OCI-LY7 (cell line): ENCODE measurements around the gene ADAMTS20. TPM values are rescaled to one million over a fixed set of nuclear protein-coding genes. Genes with fewer than 3 reads are reported as not detected.

Experiments
- BruUV-seq: library from RNA; stranded (reverse); fragments of 400-500 nt; replicated peaks from 2 replicates; lab custom pipeline; 2021; lab: Mats Ljungman, UMichigan
- CTCF ChIA-PET: fragments of 300-600 bp; sonication (Branson Sonifier 250); formaldehyde crosslinking; loops from one replicate; lab custom pipeline; 2022; ENCODE audit warnings: antibody characterized with exemption; ENCODE audit not compliant: unreplicated experiment; lab: Charles Lee
- POLR2A ChIA-PET: fragments of 300-600 bp; sonication (Branson Sonifier 250); formaldehyde crosslinking; loops from one replicate; lab custom pipeline; 2022; ENCODE audit warnings: antibody characterized with exemption; lab: Charles Lee
- DNase-seq: peaks from one replicate; pipeline ENCODE4 v3.0.0-alpha.2; 2015; ENCODE audit warnings: low spot score
- H2AFZ ChIP-seq: fragments of 200-600 bp; sonication (generic), shearing (Covaris generic); 2 replicates; pipeline ENCODE4 v1.6.1; 2014; ENCODE audit warnings: mild to moderate bottlenecking, antibody characterized with exemption, low read length, moderate library complexity
- H3K27ac ChIP-seq: fragments of 200-600 bp; sonication (generic); 2 replicates; pipeline ENCODE4 v1.5.1; 2014; ENCODE audit warnings: mixed run types, low read depth, mild to moderate bottlenecking, moderate library complexity, low read length, inconsistent platforms; ENCODE audit not compliant: poor library complexity, severe bottlenecking
- H3K36me3 ChIP-seq: fragments of 200-600 bp; sonication (generic); 2 replicates; pipeline ENCODE4 v1.6.1; 2014; ENCODE audit warnings: mild to moderate bottlenecking, antibody characterized with exemption, low read length, moderate library complexity, mixed read lengths; ENCODE audit not compliant: insufficient read depth
- H3K4me1 ChIP-seq: fragments of 200-600 bp; sonication (generic); 2 replicates; pipeline ENCODE4 v1.5.1; 2014; ENCODE audit warnings: mild to moderate bottlenecking, low read length; ENCODE audit not compliant: insufficient read depth, poor library complexity, severe bottlenecking
- H3K4me2 ChIP-seq: fragments of 200-600 bp; sonication (generic); 2 replicates; pipeline ENCODE4 v1.6.1; 2014; ENCODE audit warnings: mild to moderate bottlenecking, low read length
- H3K4me3 ChIP-seq: fragments of 200-600 bp; sonication (generic); 2 replicates; pipeline ENCODE4 v1.5.1; 2014; ENCODE audit warnings: mild to moderate bottlenecking, low read depth, low read length; ENCODE audit not compliant: poor library complexity, severe bottlenecking
- H3K79me2 ChIP-seq: fragments of 200-600 bp; sonication (generic); 2 replicates; pipeline ENCODE4 v1.6.1; 2016; ENCODE audit warnings: low read depth, mild to moderate bottlenecking, low read length, moderate library complexity, mixed read lengths; ENCODE audit not compliant: insufficient read depth
- H3K9me2 ChIP-seq: fragments of 200-600 bp; sonication (generic); 2 replicates; pipeline ENCODE4 v1.6.1; 2016; ENCODE audit warnings: mild to moderate bottlenecking, low read length, mixed read lengths; ENCODE audit not compliant: insufficient read depth
- H3K9me3 ChIP-seq: fragments of 200-600 bp; sonication (generic); 2 replicates; pipeline ENCODE4 v1.6.1; 2014; ENCODE audit warnings: mild to moderate bottlenecking, mixed run types, low read length, mixed read lengths
- H4K20me1 ChIP-seq: fragments of 200-600 bp; sonication (generic); 2 replicates; pipeline ENCODE4 v1.6.1; 2014; ENCODE audit warnings: mild to moderate bottlenecking, antibody characterized with exemption, low read length, moderate library complexity, mixed read lengths; ENCODE audit not compliant: insufficient read depth
- CTCF ChIP-seq: fragments of 200-600 bp; sonication (generic); conservative IDR thresholded peaks from 2 replicates; pipeline ENCODE4 v1.5.1; 2014; ENCODE audit warnings: mild to moderate bottlenecking, antibody characterized with exemption, low read length, moderate library complexity, mixed read lengths
- EZH2phosphoT487 ChIP-seq: fragments of 200-600 bp; sonication (generic); IDR thresholded peaks from 2 replicates; pipeline ENCODE4 v1.6.1; 2018; ENCODE audit warnings: low read depth, borderline replicate concordance, mild to moderate bottlenecking, mixed run types, antibody characterized with exemption, low read length, moderate library complexity, mixed read lengths
- intact Hi-C: fragments of 100-400 bp; cut with micrococcal nuclease; formaldehyde crosslinking; loops from one replicate; pipeline ENCODE4 v1.10.0; 2022; ENCODE audit not compliant: unreplicated experiment
- total RNA-seq, 2 experiments: library from RNA; depleted of rRNA in 1 of 2; stranded (reverse); fragments of >200 nt in 1 of 2; shearing (Covaris generic) in 1 of 2; gene quantifications; 2 replicates each; pipeline ENCODE4 v1.2.3, GENCODE V29; 2014 to 2022

Gene ADAMTS20
- total RNA-seq, 2 experiments from 2014 or later: not detected

- no peaks in the 10 kb centered on the region for H3K9me3 ChIP-seq
- no peak overlapping the region for H2AFZ ChIP-seq
- DNase-seq: no peak
- TF ChIP-seq EZH2phosphoT487 (no peak), CTCF (no peak)
- intact Hi-C loops: no loop called here
- no peaks in the 10 kb centered on the region for H3K36me3 ChIP-seq
- no peak overlapping the region for H3K4me3 ChIP-seq
- H3K79me2 ChIP-seq: no peaks in the 10 kb centered on the region
- no peaks in the 10 kb centered on the region for H4K20me1 ChIP-seq
- H3K9me2 ChIP-seq: no peaks in the 10 kb centered on the region
- no peak overlapping the region for H3K4me2 ChIP-seq
- H3K4me1 ChIP-seq: no peaks in the 10 kb centered on the region
- CTCF ChIA-PET: no interaction called here
- no peak overlapping the region for H3K27ac ChIP-seq
- POLR2A ChIA-PET: no interaction called here
- no TSS peak for BruUV-seq
Observed at GRCh38 chr12:43317156-43317555, 234.8 kb downstream of the ADAMTS20 start.

- Histone ChIP-seq H3K4me1 (no peaks in the 10 kb centered on the region), H3K4me3 (no peak overlapping the region), H3K79me2 (no peaks in the 10 kb centered on the region), H3K9me3 (no peaks in the 10 kb centered on the region), H2AFZ (no peak overlapping the region), H3K9me2 (no peaks in the 10 kb centered on the region), H4K20me1 (no peaks in the 10 kb centered on the region), H3K36me3 (no peaks in the 10 kb centered on the region), H3K27ac (no peak overlapping the region), H3K4me2 (no peak overlapping the region)
- BruUV-seq: no TSS peak
- ChIA-PET POLR2A (interaction anchor here (0.7 kb wide), 1 partner anchor 124 kb away, joined by 4 read pairs; no protein-coding TSS in a partner anchor), CTCF (no interaction called here)
- intact Hi-C loops: no loop called here
- TF ChIP-seq EZH2phosphoT487 (no peak), CTCF (no peak)
- DNase-seq: no peak
Observed at GRCh38 chr12:43316520-43316919, 235.5 kb downstream of the ADAMTS20 start.

- no peaks in the 10 kb centered on the region for H3K36me3 ChIP-seq
- no peaks in the 10 kb centered on the region for H3K4me1 ChIP-seq
- no peak for DNase-seq
- CTCF ChIA-PET: no interaction called here
- H3K27ac ChIP-seq: no peak overlapping the region
- no peak for TF ChIP-seq CTCF
- no peak for TF ChIP-seq EZH2phosphoT487
- no peak overlapping the region for H3K4me3 ChIP-seq
- no peak overlapping the region for H3K4me2 ChIP-seq
- BruUV-seq: no TSS peak
- intact Hi-C loops: no loop called here
- POLR2A ChIA-PET: interaction anchor here (0.6 to 0.7 kb wide), 2 partner anchors 11 to 124 kb away, joined by 3 to 4 read pairs; no protein-coding TSS in a partner anchor
- H4K20me1 ChIP-seq: no peaks in the 10 kb centered on the region
- no peaks in the 10 kb centered on the region for H3K79me2 ChIP-seq
- H2AFZ ChIP-seq: no peak overlapping the region
- no peaks in the 10 kb centered on the region for H3K9me3 ChIP-seq
- no peaks in the 10 kb centered on the region for H3K9me2 ChIP-seq
Observed at GRCh38 chr12:43315961-43316360, 236.0 kb downstream of the ADAMTS20 start.
